Transverse colon (tissue), 4 donors: ENCODE data around the gene ARHGAP5. TPM values are rescaled to one million over a fixed set of nuclear protein-coding genes. Genes with fewer than 3 reads are reported as not detected.

Source experiments
- DNase-seq: peaks from one replicate; pipeline ENCODE4 v3.0.0-alpha.2; 2019
- H3K27ac ChIP-seq, 4 donors: fragments of 200-600 bp; sonication (generic); 2 replicates each; pipeline ENCODE4 v1.5.1; 2016 to 2018; ENCODE audit warnings: inconsistent platforms in 4 of 4
- H3K27me3 ChIP-seq: fragments of 200-600 bp; sonication (generic); 2 replicates; pipeline ENCODE4 v1.5.1; 2017; ENCODE audit warnings: inconsistent platforms
- H3K36me3 ChIP-seq, 4 donors: fragments of 200-600 bp; sonication (generic); 2 replicates each; pipeline ENCODE4 v1.5.1; 2017 to 2019; ENCODE audit warnings: inconsistent platforms in 4 of 4
- H3K4me1 ChIP-seq, 4 donors: fragments of 200-600 bp; sonication (generic); 2 replicates each; pipeline ENCODE4 v1.5.1; 2017 to 2020; ENCODE audit warnings: inconsistent platforms in 4 of 4
- H3K4me3 ChIP-seq, 4 donors: fragments of 200-600 bp; sonication (generic); 1 replicate in 1 of 4; 2 replicates in 3 of 4; pipeline versions ENCODE4 v1.5.1 to v1.6.1; 2017 to 2019; ENCODE audit warnings: inconsistent platforms in 4 of 4
- H3K9me3 ChIP-seq, 2 donors: fragments of 200-600 bp; sonication (generic); 2 replicates each; pipeline ENCODE4 v1.5.1; 2017 to 2019; ENCODE audit warnings: inconsistent platforms in 2 of 2
- EP300 ChIP-seq: sonication (generic); formaldehyde crosslinking; IDR thresholded peaks from one replicate; pipeline ENCODE4 v1.6.1; 2017; ENCODE audit warnings: antibody characterized with exemption, low read depth
- POLR2A ChIP-seq: fragments of 450-650 bp; IDR thresholded peaks from one replicate; pipeline ENCODE4 v1.6.1; 2016; ENCODE audit warnings: antibody characterized with exemption, mild to moderate bottlenecking, moderate library complexity
- POLR2AphosphoS5 ChIP-seq, 3 donors: sonication (generic); formaldehyde crosslinking; IDR thresholded peaks; one replicate each; pipeline ENCODE4 v1.6.1; 2016; ENCODE audit warnings: antibody characterized with exemption in 3 of 3
- WGBS, 2 donors: methylation state at CpG; one replicate each; pipeline ENCODE4 v1.1.5; 2018; ENCODE audit warnings: low coverage in 1 of 2; 5-methylcytosine and 5-hydroxymethylcytosine counted together
- in situ Hi-C, 4 donors: fragments of 200-750 bp; cut with MboI; loops; one replicate each; pipeline versions ENCODE4 v1.15.0 to v1.15.1; 2017; ENCODE audit warnings: low sequenced_read_pairs in 3 of 4, low pct_ligation_motif_present in 1 of 4, low pct_unique_long_range_greater_than_20kb in 1 of 4
- intact Hi-C: fragments of 100-400 bp; cut with DNase I; formaldehyde crosslinking; loops from one replicate; pipeline ENCODE4 v1.15.1; 2023; ENCODE audit warnings: low total_unique reads
- total RNA-seq, 4 donors: library from RNA; depleted of rRNA; stranded (reverse); fragments of >200 nt; gene quantifications; one replicate each; pipeline ENCODE4 v1.1.0, GENCODE V29; 2016
- TF ChIP-seq, protein P1 (sequence below), 5 experiments: fragments of 200-600 bp in 3 of 5; fragments of 450-650 bp in 2 of 5; sonication (generic) in 3 of 5; IDR thresholded peaks; 1 replicate in 2 of 5; 2 replicates in 3 of 5; pipeline ENCODE4 v1.5.1; 2016 to 2017; ENCODE audit warnings: antibody characterized with exemption in 5 of 5, inconsistent platforms in 3 of 5, mild to moderate bottlenecking in 2 of 5, moderate library complexity in 1 of 5

ARHGAP5 gene
- total RNA-seq, 4 donors from 2014 or later, result 66.5 to 120 (median 85.3) TPM

DNA sequence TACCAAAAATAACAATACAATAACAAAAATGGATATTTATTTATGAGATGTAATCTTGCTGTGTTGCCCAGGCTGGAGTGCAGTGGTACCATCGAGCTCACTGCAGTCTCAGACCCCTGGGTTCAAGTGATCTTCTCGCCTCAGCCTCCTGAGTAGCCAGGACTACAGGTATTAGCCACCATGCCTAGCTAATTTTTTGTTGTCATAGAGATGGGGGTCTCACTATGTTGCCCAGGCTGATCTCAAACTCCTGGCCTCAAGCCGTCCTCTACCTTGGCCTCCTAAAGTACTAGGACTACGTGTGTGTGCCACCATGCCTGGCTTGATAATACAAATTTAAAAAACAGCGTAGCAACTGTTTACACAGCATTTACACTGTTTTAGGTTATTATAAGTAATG is 23.1 kb downstream of the ARHGAP5 start:
- no peak overlapping the region for H3K4me3 ChIP-seq
- H3K27ac ChIP-seq, result no peak overlapping the region
- H3K9me3 ChIP-seq, result no peaks in the 10 kb centered on the region
- in situ Hi-C loops (no loop called here), intact Hi-C loops (no loop called here)
- no peak for TF ChIP-seq POLR2AphosphoS5 (IDR thresholded peaks at IDR 0.05)
- TF ChIP-seq POLR2A, result no peak
- TF ChIP-seq, protein P1, sequence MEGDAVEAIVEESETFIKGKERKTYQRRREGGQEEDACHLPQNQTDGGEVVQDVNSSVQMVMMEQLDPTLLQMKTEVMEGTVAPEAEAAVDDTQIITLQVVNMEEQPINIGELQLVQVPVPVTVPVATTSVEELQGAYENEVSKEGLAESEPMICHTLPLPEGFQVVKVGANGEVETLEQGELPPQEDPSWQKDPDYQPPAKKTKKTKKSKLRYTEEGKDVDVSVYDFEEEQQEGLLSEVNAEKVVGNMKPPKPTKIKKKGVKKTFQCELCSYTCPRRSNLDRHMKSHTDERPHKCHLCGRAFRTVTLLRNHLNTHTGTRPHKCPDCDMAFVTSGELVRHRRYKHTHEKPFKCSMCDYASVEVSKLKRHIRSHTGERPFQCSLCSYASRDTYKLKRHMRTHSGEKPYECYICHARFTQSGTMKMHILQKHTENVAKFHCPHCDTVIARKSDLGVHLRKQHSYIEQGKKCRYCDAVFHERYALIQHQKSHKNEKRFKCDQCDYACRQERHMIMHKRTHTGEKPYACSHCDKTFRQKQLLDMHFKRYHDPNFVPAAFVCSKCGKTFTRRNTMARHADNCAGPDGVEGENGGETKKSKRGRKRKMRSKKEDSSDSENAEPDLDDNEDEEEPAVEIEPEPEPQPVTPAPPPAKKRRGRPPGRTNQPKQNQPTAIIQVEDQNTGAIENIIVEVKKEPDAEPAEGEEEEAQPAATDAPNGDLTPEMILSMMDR (IDR thresholded peaks at IDR 0.05), result no peak
- TF ChIP-seq EP300, result no peak
- peaks cover 0 to 6% (median 0%) of the 10 kb centered on the region in 4 donors for H3K36me3 ChIP-seq
- H3K4me1 ChIP-seq, result peaks cover 10 to 35% (median 18%) of the 10 kb centered on the region in 4 donors
- 94 to 95% methylated on average over 2 to 5 of the region's 5 CpGs for WGBS, 2 donors
- DNase-seq, result no peak
- H3K27me3 ChIP-seq, result no peaks in the 10 kb centered on the region

GRCh38 chr14:32102152-32102787 is 25.2 kb downstream of the ARHGAP5 start:
- TF ChIP-seq, protein P1 (IDR thresholded peaks at IDR 0.05), result no peak
- no peak for TF ChIP-seq POLR2AphosphoS5 (IDR thresholded peaks at IDR 0.05)
- TF ChIP-seq EP300, result no peak
- TF ChIP-seq POLR2A, result no peak
- DNase-seq, result no peak
- H3K4me3 ChIP-seq, result no peak overlapping the region
- intact Hi-C loops (no loop called here), in situ Hi-C loops (no loop called here)
- 72 to 94% methylated on average over 3 of the region's 3 CpGs for WGBS, 2 donors
- H3K36me3 ChIP-seq, result peaks cover 0 to 6% (median 0%) of the 10 kb centered on the region in 4 donors
- H3K27ac ChIP-seq, result no peak overlapping the region
- H3K4me1 ChIP-seq, result peaks cover 10 to 52% (median 20%) of the 10 kb centered on the region in 4 donors
- no peaks in the 10 kb centered on the region for H3K9me3 ChIP-seq
- H3K27me3 ChIP-seq, result no peaks in the 10 kb centered on the region

GRCh38 chr14:32102968-32103367 is 25.9 kb downstream of the ARHGAP5 start:
- H3K27ac ChIP-seq, result no peak overlapping the region
- intact Hi-C loops (no loop called here), in situ Hi-C loops (no loop called here)
- H3K9me3 ChIP-seq, result no peaks in the 10 kb centered on the region
- peaks cover 14 to 58% (median 20%) of the 10 kb centered on the region in 4 donors for H3K4me1 ChIP-seq
- H3K36me3 ChIP-seq, result peaks cover 0 to under 1% (median 0%) of the 10 kb centered on the region in 4 donors
- H3K27me3 ChIP-seq, result no peaks in the 10 kb centered on the region
- H3K4me3 ChIP-seq, result no peak overlapping the region
- DNase-seq, result no peak
- TF ChIP-seq POLR2A, result no peak
- TF ChIP-seq POLR2AphosphoS5 (IDR thresholded peaks at IDR 0.05), result no peak
- no peak for TF ChIP-seq EP300
- TF ChIP-seq, protein P1 (IDR thresholded peaks at IDR 0.05), result no peak

DNA sequence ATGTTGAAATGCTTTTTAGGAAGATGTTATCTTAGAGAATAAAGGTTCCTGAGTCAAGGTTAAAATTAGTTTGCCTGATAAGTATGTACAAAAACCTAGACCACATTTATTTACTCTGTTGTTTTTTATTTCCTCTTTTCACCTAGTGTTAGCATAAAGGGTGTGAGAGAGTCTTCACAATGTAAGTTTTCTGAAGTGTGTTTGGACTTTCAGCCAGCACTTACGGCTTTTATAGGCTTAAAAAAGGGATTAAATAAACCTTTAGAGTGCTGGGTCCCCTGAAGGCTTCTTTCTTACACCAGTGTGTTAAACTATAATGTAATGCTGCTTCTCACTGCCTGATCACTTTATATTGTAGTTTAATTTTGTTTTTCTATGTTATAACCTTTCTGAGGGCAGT is 27.2 kb downstream of the ARHGAP5 start:
- DNase-seq, result no peak
- Histone ChIP-seq H3K4me3 (no peak overlapping the region), H3K36me3 (no peaks in the 10 kb centered on the region), H3K4me1 (peaks cover 14 to 65% (median 20%) of the 10 kb centered on the region in 4 donors), H3K27me3 (no peaks in the 10 kb centered on the region), H3K27ac (peak overlapping the region in 3 of 4 donors; percentile 4 to 56 (median 28)), H3K9me3 (no peaks in the 10 kb centered on the region)
- in situ Hi-C loops (no loop called here), intact Hi-C loops (no loop called here)
- 48 to 50% methylated on average over 1 of the region's 1 CpG for WGBS, 2 donors
- TF ChIP-seq EP300, result no peak
- TF ChIP-seq POLR2AphosphoS5 (IDR thresholded peaks at IDR 0.05), result no peak
- TF ChIP-seq, protein P1 (IDR thresholded peaks at IDR 0.05), result no peak
- no peak for TF ChIP-seq POLR2A
